ENCODE results near the gene KCNS3. TPM values are rescaled to one million over a fixed set of nuclear protein-coding genes. Genes with fewer than 3 reads are reported as not detected.
A peak's percentile ranks its signal among the peaks of the same experiment; 100 is the strongest.

The KCNS3 gene
- total and polyA plus RNA-seq, 9 of the 15 experiments (the other 6 are each of a cell fraction or from before 2014, with no cell fraction given) = 0.01 to 0.75 (median 0.25) TPM

- intact Hi-C loops (cut with micrococcal nuclease) = loop anchor here (2.0 to 5.0 kb wide), 3 partner anchors 112 to 358 kb away; no protein-coding TSS in a partner anchor
- H3K4me2 ChIP-seq (ENCODE audit: insufficient read depth, low read length) = peak overlapping the region; percentile 60
- TF ChIP-seq HDAC2 (IDR thresholded peaks at IDR 0.05) (no peak), L3MBTL2 (IDR thresholded peaks at IDR 0.05) (peak; percentile 74), RB1 (IDR thresholded peaks at IDR 0.05; ENCODE audit: low read depth) (peak; percentile 56), E2F1 (CRISPR knock-in tag; IDR thresholded peaks at IDR 0.05) (0 out of 2 replicates have a peak, but pooled peaks have one; percentile 37), ARID3A (IDR thresholded peaks at IDR 0.05; ENCODE audit: borderline replicate concordance, low read depth, low read length) (no peak), ZNF511 (CRISPR knock-in tag; IDR thresholded peaks at IDR 0.05) (no peak), CTCFL (IDR thresholded peaks at IDR 0.05; ENCODE audit: borderline replicate concordance, insufficient read depth, low read depth, low read length, poor library complexity, severe bottlenecking) (peak; percentile 21), CTBP1 (IDR thresholded peaks at IDR 0.05; ENCODE audit: borderline replicate concordance) (peak; percentile 35; the same call in 1 of the 2 replicates), RAD21 (CRISPR knock-in tag; conservative IDR thresholded peaks at IDR 0.05 in 1 of 2, IDR thresholded peaks at IDR 0.05 in 1 of 2) (peak; percentile 40 to 70), ZBTB8A (IDR thresholded peaks at IDR 0.05; ENCODE audit: partially characterized antibody) (no peak), DDX20 (tag; IDR thresholded peaks at IDR 0.05; ENCODE audit: low read depth) (no peak)
Observed at GRCh38 chr2:17830053-17831034, 48.1 kb upstream of the KCNS3 start.

More at GRCh38 chr2:17830053-17831034, 48.1 kb upstream of the KCNS3 start:
- no peaks in the 10 kb centered on the region for H3K9me3 ChIP-seq (replicated peaks; ENCODE audit: control insufficient read depth, insufficient read depth, low read depth, low read length)
- no peak overlapping the region for H3K4me3 ChIP-seq
- peak; percentile 99 for ATAC-seq
- CTCF ChIA-PET (ENCODE audit: low intra/inter-chr PET ratio) = interaction anchor here (0.5 to 1.2 kb wide), 2 partner anchors 185 to 1238 kb away, joined by 3 read pairs; no protein-coding TSS in a partner anchor
- in situ Hi-C loops (cut with MboI) = no loop called here
- no peaks in the 10 kb centered on the region for H4K20me1 ChIP-seq (replicated peaks; ENCODE audit: control insufficient read depth, insufficient read depth, low read length)
- H3K36me3 ChIP-seq (ENCODE audit: control insufficient read depth, insufficient read depth, low read length) = no peaks in the 10 kb centered on the region
- H2AFZ ChIP-seq (ENCODE audit: low read depth, low read length) = peak overlapping the region; percentile 58
- H3K9me1 ChIP-seq (ENCODE audit: control insufficient read depth, insufficient read depth, low read length) = no peaks in the 10 kb centered on the region
- H3K79me2 ChIP-seq (ENCODE audit: control insufficient read depth, insufficient read depth, low read length) = no peaks in the 10 kb centered on the region
- peak; percentile 69 for FAIRE-seq
- H3K27me3 ChIP-seq (ENCODE audit: control insufficient read depth in 2 of 2, insufficient read depth in 2 of 2, low read length in 2 of 2) = peaks cover 8 to 11% of the 10 kb centered on the region in 2 experiments; a peak in 3 of 5 replicates
- POLR2A ChIA-PET = no interaction called here
- H3K27ac ChIP-seq (ENCODE audit: extremely low read depth, low read depth, low read length) = no peak overlapping the region
- no TSS peak for BruUV-seq (replicated peaks)
- DNase-seq (ENCODE audit: extremely low read depth in 1 of 4, low spot score in 3 of 4) = peak; percentile 69 to 74 (median 72)
- 9% methylated on average over 37 of the region's 37 CpGs for WGBS (ENCODE audit: insufficient coverage, low coverage, missing lambda C conversion rate)
- H3K9ac ChIP-seq (ENCODE audit: insufficient read depth in 1 of 2, low read depth in 2 of 2, low read length in 2 of 2) = peak overlapping the region in 1 of 2 experiments; percentile 68; a peak in 1 of 4 replicates
- peaks cover 0 to 6% of the 10 kb centered on the region in 2 experiments; a peak in 2 of 5 replicates for H3K4me1 ChIP-seq (replicated peaks in 1 of 2; ENCODE audit: control insufficient read depth in 2 of 2, insufficient read depth in 2 of 2, low read length in 2 of 2)
